T-helper 1 cell treated with Interleukin-12 subunit alpha and Interleukin-12 subunit beta and Interleukin-4 antibody, amounts not matched to agents 30 μg/mL and 1 μg/mL, for 36 hours (primary cell): Measurements from ENCODE around the gene DGKE.

Experiments
- H3K27ac Mint-ChIP-seq: one replicate; pipeline ENCODE4 v1.8.0; 2021; ENCODE audit warnings: mild to moderate bottlenecking, mixed read lengths
- H3K27me3 Mint-ChIP-seq: one replicate; pipeline ENCODE4 v1.8.0; 2021; ENCODE audit warnings: low read depth, mixed read lengths
- H3K36me3 Mint-ChIP-seq: one replicate; pipeline ENCODE4 v1.8.0; 2021; ENCODE audit warnings: low read depth, mixed read lengths
- H3K4me1 Mint-ChIP-seq: one replicate; pipeline ENCODE4 v1.8.0; 2021; ENCODE audit warnings: low read depth, mixed read lengths
- H3K4me3 Mint-ChIP-seq: one replicate; pipeline ENCODE4 v1.8.0; 2021; ENCODE audit warnings: mild to moderate bottlenecking, moderate library complexity, mixed read lengths
- H3K9me3 Mint-ChIP-seq: one replicate; pipeline ENCODE4 v1.8.0; 2021; ENCODE audit warnings: mixed read lengths

The DGKE gene

GRCh38 chr17:56833809-56834379 lies at the start of gene DGKE, which contains the start of gene C17orf67:
DGKE (plus strand) TSS chr17:56834151; CDS start chr17:56834796, 645 bp downstream.
C17orf67 (minus strand) TSS chr17:56833920; CDS start chr17:56815810, 18,110 bp downstream.
- no peaks in the 10 kb centered on the region for H3K27me3 Mint-ChIP-seq
- peaks cover 27% of the 10 kb centered on the region for H3K36me3 Mint-ChIP-seq

GRCh38 chr17:56785405-56785804 lies 48.5 kb upstream of the DGKE start:
- Mint-ChIP-seq H3K27ac (peak overlapping the region; percentile 10), H3K36me3 (no peaks in the 10 kb centered on the region), H3K4me1 (peaks cover 25% of the 10 kb centered on the region), H3K4me3 (no peak overlapping the region), H3K27me3 (peaks cover 6% of the 10 kb centered on the region), H3K9me3 (no peaks in the 10 kb centered on the region)

More at GRCh38 chr17:56833809-56834379, at the start of gene DGKE, which contains the start of gene C17orf67:
- peak within 1 kb of the TSS; percentile 90 for H3K4me3 Mint-ChIP-seq
- H3K4me1 Mint-ChIP-seq, result peaks cover 46% of the 10 kb centered on the region
- no peaks in the 10 kb centered on the region for H3K9me3 Mint-ChIP-seq
- peak within 1 kb of the TSS; percentile 89 for H3K27ac Mint-ChIP-seq

GRCh38 chr17:56785997-56786680 lies 47.8 kb upstream of the DGKE start:
- H3K36me3 Mint-ChIP-seq, result no peaks in the 10 kb centered on the region
- no peak overlapping the region for H3K4me3 Mint-ChIP-seq
- peaks cover 6% of the 10 kb centered on the region for H3K27me3 Mint-ChIP-seq
- H3K27ac Mint-ChIP-seq, result peak overlapping the region; percentile 10
- H3K9me3 Mint-ChIP-seq, result peaks cover 4% of the 10 kb centered on the region
- peaks cover 23% of the 10 kb centered on the region for H3K4me1 Mint-ChIP-seq

- peak overlapping the region; percentile 23 for H3K4me3 Mint-ChIP-seq
- peak overlapping the region; percentile 79 for H3K27ac Mint-ChIP-seq
- peaks cover 23% of the 10 kb centered on the region for H3K4me1 Mint-ChIP-seq
- peaks cover under 1% of the 10 kb centered on the region for H3K36me3 Mint-ChIP-seq
- H3K27me3 Mint-ChIP-seq, result peaks cover 2% of the 10 kb centered on the region
- H3K9me3 Mint-ChIP-seq, result peaks cover 5% of the 10 kb centered on the region
These were observed 46.9 kb upstream of the DGKE start for GRCh38 chr17:56786989-56787482.

GRCh38 chr17:56792267-56792666 lies 41.7 kb upstream of the DGKE start:
- peaks cover 8% of the 10 kb centered on the region for H3K36me3 Mint-ChIP-seq
- H3K27ac Mint-ChIP-seq, result no peak overlapping the region
- H3K9me3 Mint-ChIP-seq, result peaks cover 13% of the 10 kb centered on the region
- no peak overlapping the region for H3K4me3 Mint-ChIP-seq
- no peaks in the 10 kb centered on the region for H3K27me3 Mint-ChIP-seq
- peaks cover 3% of the 10 kb centered on the region for H3K4me1 Mint-ChIP-seq

- Mint-ChIP-seq H3K27ac (no peak overlapping the region), H3K36me3 (peaks cover 8% of the 10 kb centered on the region), H3K9me3 (peaks cover 13% of the 10 kb centered on the region), H3K27me3 (no peaks in the 10 kb centered on the region), H3K4me1 (no peaks in the 10 kb centered on the region), H3K4me3 (no peak overlapping the region)
These were observed 40.4 kb upstream of the DGKE start for GRCh38 chr17:56793531-56793930.

GRCh38 chr17:56793957-56794356 lies 40.0 kb upstream of the DGKE start:
- Mint-ChIP-seq H3K27ac (no peak overlapping the region), H3K4me3 (no peak overlapping the region), H3K4me1 (no peaks in the 10 kb centered on the region), H3K36me3 (peaks cover 8% of the 10 kb centered on the region), H3K27me3 (no peaks in the 10 kb centered on the region), H3K9me3 (peaks cover 13% of the 10 kb centered on the region)

- H3K36me3 Mint-ChIP-seq, result peaks cover 8% of the 10 kb centered on the region
- H3K9me3 Mint-ChIP-seq, result peaks cover 13% of the 10 kb centered on the region
- H3K4me3 Mint-ChIP-seq, result no peak overlapping the region
- H3K27me3 Mint-ChIP-seq, result no peaks in the 10 kb centered on the region
- no peaks in the 10 kb centered on the region for H3K4me1 Mint-ChIP-seq
- no peak overlapping the region for H3K27ac Mint-ChIP-seq
These were observed 38.6 kb upstream of the DGKE start for GRCh38 chr17:56795221-56795865.

GRCh38 chr17:56796536-56796935 lies 37.4 kb upstream of the DGKE start:
- Mint-ChIP-seq H3K27me3 (no peaks in the 10 kb centered on the region), H3K9me3 (peaks cover 9% of the 10 kb centered on the region), H3K36me3 (peaks cover 8% of the 10 kb centered on the region), H3K27ac (no peak overlapping the region), H3K4me3 (no peak overlapping the region), H3K4me1 (no peaks in the 10 kb centered on the region)

GRCh38 chr17:56798916-56799315 lies 35.0 kb upstream of the DGKE start:
- Mint-ChIP-seq H3K36me3 (no peaks in the 10 kb centered on the region), H3K4me3 (no peak overlapping the region), H3K9me3 (no peaks in the 10 kb centered on the region), H3K4me1 (no peaks in the 10 kb centered on the region), H3K27ac (no peak overlapping the region), H3K27me3 (no peaks in the 10 kb centered on the region)

GRCh38 chr17:56801459-56802178 lies 32.3 kb upstream of the DGKE start:
- Mint-ChIP-seq H3K4me1 (peaks cover 1% of the 10 kb centered on the region), H3K9me3 (no peaks in the 10 kb centered on the region), H3K4me3 (no peak overlapping the region), H3K27me3 (no peaks in the 10 kb centered on the region), H3K27ac (no peak overlapping the region), H3K36me3 (no peaks in the 10 kb centered on the region)

- Mint-ChIP-seq H3K4me1 (peaks cover 6% of the 10 kb centered on the region), H3K9me3 (no peaks in the 10 kb centered on the region), H3K4me3 (no peak overlapping the region), H3K27ac (no peak overlapping the region), H3K27me3 (no peaks in the 10 kb centered on the region), H3K36me3 (no peaks in the 10 kb centered on the region)
These were observed 30.9 kb upstream of the DGKE start for GRCh38 chr17:56803071-56803470.

- Mint-ChIP-seq H3K4me1 (peaks cover 6% of the 10 kb centered on the region), H3K36me3 (no peaks in the 10 kb centered on the region), H3K4me3 (no peak overlapping the region), H3K27ac (no peak overlapping the region), H3K9me3 (no peaks in the 10 kb centered on the region), H3K27me3 (no peaks in the 10 kb centered on the region)
These were observed 29.5 kb upstream of the DGKE start for GRCh38 chr17:56804454-56804853.

- Mint-ChIP-seq H3K27ac (no peak overlapping the region), H3K4me1 (peaks cover 6% of the 10 kb centered on the region), H3K9me3 (no peaks in the 10 kb centered on the region), H3K4me3 (no peak overlapping the region), H3K27me3 (no peaks in the 10 kb centered on the region), H3K36me3 (no peaks in the 10 kb centered on the region)
These were observed 27.0 kb upstream of the DGKE start for GRCh38 chr17:56806949-56807348.
